Trophoblast cell (in vitro differentiated cells and primary cell): Measurements from ENCODE around the gene CCDC121.
A peak's percentile ranks its signal among the peaks of the same experiment; 100 is the strongest.

Source experiments
- DNase-seq, 2 donors: peaks; one replicate each; pipeline ENCODE4 v3.0.0-alpha.2; 2016
- H2AFZ ChIP-seq: 2 replicates; pipeline ENCODE4 v1.6.1; 2013; ENCODE audit warnings: low read length, moderate library complexity, mild to moderate bottlenecking; ENCODE audit not compliant: insufficient read depth, poor library complexity
- H2AK5ac ChIP-seq: 2 replicates; pipeline ENCODE4 v1.6.1; 2013; ENCODE audit warnings: mild to moderate bottlenecking, low read length
- H2BK120ac ChIP-seq: 2 replicates; pipeline ENCODE4 v1.6.1; 2013; ENCODE audit warnings: low read length, mild to moderate bottlenecking, moderate library complexity; ENCODE audit not compliant: insufficient read depth, poor library complexity
- H2BK12ac ChIP-seq: 2 replicates; pipeline ENCODE4 v1.6.1; 2013; ENCODE audit warnings: mild to moderate bottlenecking, low read length, moderate library complexity
- H2BK5ac ChIP-seq: 2 replicates; pipeline ENCODE4 v1.6.1; 2013; ENCODE audit warnings: low read length, low read depth, moderate library complexity, mild to moderate bottlenecking; ENCODE audit not compliant: poor library complexity
- H3K14ac ChIP-seq: 2 replicates; pipeline ENCODE4 v1.6.1; 2013; ENCODE audit warnings: mild to moderate bottlenecking, low read length
- H3K18ac ChIP-seq: 2 replicates; pipeline ENCODE4 v1.6.1; 2013; ENCODE audit warnings: mild to moderate bottlenecking, low read length
- H3K23ac ChIP-seq: 2 replicates; pipeline ENCODE4 v1.6.1; 2013; ENCODE audit warnings: low read length
- H3K27ac ChIP-seq: 2 replicates; pipeline ENCODE4 v1.5.1; 2013; ENCODE audit warnings: low read depth, mild to moderate bottlenecking, inconsistent platforms, low read length, moderate library complexity
- H3K27me3 ChIP-seq: 2 replicates; pipeline ENCODE4 v1.6.1; 2013; ENCODE audit warnings: inconsistent platforms, mild to moderate bottlenecking, low read length, moderate library complexity; ENCODE audit not compliant: insufficient read depth
- H3K36me3 ChIP-seq, 2 experiments: 1 replicate in 1 of 2; 2 replicates in 1 of 2; pipeline ENCODE4 v1.6.1; 2013; ENCODE audit warnings: low read length in 2 of 2, mild to moderate bottlenecking in 2 of 2, moderate library complexity in 1 of 2; ENCODE audit not compliant: insufficient read depth in 2 of 2, control insufficient read depth in 1 of 2
- H3K4ac ChIP-seq: 2 replicates; pipeline ENCODE4 v1.6.1; 2013; ENCODE audit warnings: low read depth, mild to moderate bottlenecking, low read length, moderate library complexity
- H3K4me1 ChIP-seq, 2 experiments: 1 replicate in 1 of 2; 2 replicates in 1 of 2; pipeline ENCODE4 v1.6.1; 2013; ENCODE audit warnings: low read length in 2 of 2, mild to moderate bottlenecking in 2 of 2, moderate library complexity in 1 of 2; ENCODE audit not compliant: insufficient read depth in 2 of 2, control insufficient read depth in 1 of 2
- H3K4me2 ChIP-seq: 2 replicates; pipeline ENCODE4 v1.6.1; 2013; ENCODE audit warnings: inconsistent platforms, mild to moderate bottlenecking, low read length, moderate library complexity
- H3K4me3 ChIP-seq: 2 replicates; pipeline ENCODE4 v1.5.1; 2013; ENCODE audit warnings: mild to moderate bottlenecking, low read depth, low read length, inconsistent platforms
- H3K79me1 ChIP-seq: one replicate; pipeline ENCODE4 v1.6.1; 2013; ENCODE audit warnings: low read length
- H3K79me2 ChIP-seq: 2 replicates; pipeline ENCODE4 v1.6.1; 2013; ENCODE audit warnings: low read length, mild to moderate bottlenecking; ENCODE audit not compliant: control insufficient read depth, insufficient read depth, poor library complexity
- H3K9ac ChIP-seq: 2 replicates; pipeline ENCODE4 v1.6.1; 2013; ENCODE audit warnings: mild to moderate bottlenecking, low read length
- H3K9me3 ChIP-seq: 2 replicates; pipeline ENCODE4 v1.6.1; 2013; ENCODE audit warnings: low read depth, mild to moderate bottlenecking, control low read depth, inconsistent platforms, low read length; ENCODE audit not compliant: insufficient read depth
- H4K12ac ChIP-seq: 2 replicates; pipeline ENCODE4 v1.6.1; 2013; ENCODE audit warnings: low read depth, mild to moderate bottlenecking, low read length, moderate library complexity
- H4K8ac ChIP-seq: 2 replicates; pipeline ENCODE4 v1.6.1; 2013; ENCODE audit warnings: low read depth, mild to moderate bottlenecking, low read length, moderate library complexity
- H4K91ac ChIP-seq: one replicate; pipeline ENCODE4 v1.6.1; 2013; ENCODE audit warnings: low read depth, mild to moderate bottlenecking, low read length, moderate library complexity
- WGBS: extraction: QIAGEN DNeasy Blood & Tissue Kit; methylation state at CpG from one replicate; pipeline ENCODE4 v1.1.7; 2013; ENCODE audit warnings: missing lambda C conversion rate; ENCODE audit not compliant: insufficient read length, insufficient coverage; ENCODE audit errors: extremely low coverage; 5-methylcytosine and 5-hydroxymethylcytosine counted together

The CCDC121 gene

DNA sequence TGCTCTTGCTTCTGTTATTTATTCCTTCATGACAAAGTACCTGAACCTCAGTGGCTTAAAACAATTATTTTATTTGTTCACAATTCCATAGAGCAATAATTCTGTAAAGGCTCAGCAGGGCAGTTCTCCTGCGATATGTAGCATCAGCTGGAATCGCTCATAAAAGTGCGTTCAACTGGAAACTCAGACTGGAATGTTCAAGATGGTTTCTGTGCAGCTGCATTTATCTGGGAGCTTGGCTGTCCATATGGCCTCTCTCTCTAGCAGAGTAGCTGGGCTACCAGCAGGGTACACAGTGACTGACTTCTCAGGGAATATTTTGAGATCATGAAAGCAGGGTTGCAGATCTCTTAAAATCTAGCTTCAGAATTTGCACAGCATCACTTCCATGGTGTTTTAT, 13.5 kb downstream of the CCDC121 start:
- H3K27me3 ChIP-seq: no peaks in the 10 kb centered on the region
- WGBS: no CpG with 5 or more reads among the region's 3 CpGs

DNA sequence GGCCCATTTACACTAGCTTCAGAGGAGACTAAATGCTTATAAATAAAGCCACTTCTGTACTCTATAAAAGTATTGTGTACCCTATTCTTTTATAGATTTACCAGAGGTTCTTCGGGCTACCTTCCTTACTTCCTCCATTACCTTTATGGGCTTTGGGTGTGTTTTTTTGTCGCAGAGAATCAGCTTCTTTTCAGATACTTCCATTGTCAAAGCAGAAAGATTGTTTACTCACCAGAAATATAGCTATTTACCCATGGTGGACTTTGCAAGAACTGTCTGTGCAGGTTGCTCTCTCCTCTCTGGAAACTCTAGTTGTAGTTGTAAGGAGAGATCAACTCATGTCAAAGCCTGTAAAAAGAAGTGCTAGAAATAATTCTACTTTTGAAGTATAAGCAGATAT, 14.8 kb downstream of the CCDC121 start:
- Histone ChIP-seq H3K36me3 (peaks cover 2 to 17% of the 10 kb centered on the region in 2 experiments), H4K91ac (no peak overlapping the region), H3K27ac (no peak overlapping the region), H3K9ac (no peak overlapping the region), H4K8ac (no peak overlapping the region), H3K18ac (no peak overlapping the region), H3K79me1 (no peaks in the 10 kb centered on the region), H3K14ac (no peak overlapping the region), H3K79me2 (no peaks in the 10 kb centered on the region), H3K9me3 (no peaks in the 10 kb centered on the region), H2BK12ac (no peak overlapping the region), H4K12ac (no peak overlapping the region), H3K27me3 (no peaks in the 10 kb centered on the region), H3K23ac (no peak overlapping the region), H3K4ac (no peak overlapping the region), H2BK5ac (no peak overlapping the region), H2AFZ (no peak overlapping the region), H3K4me1 (no peaks in the 10 kb centered on the region), H3K4me2 (no peak overlapping the region), H2AK5ac (no peak overlapping the region), H2BK120ac (no peak overlapping the region), H3K4me3 (no peak overlapping the region)
- DNase-seq: no peak
- WGBS: no CpG with 5 or more reads among the region's 2 CpGs

More for the DNA sequence above, 13.5 kb downstream of the CCDC121 start:
- H3K79me1 ChIP-seq: no peaks in the 10 kb centered on the region
- no peak overlapping the region for H3K9ac ChIP-seq
- no peak overlapping the region for H4K91ac ChIP-seq
- no peak overlapping the region for H2BK120ac ChIP-seq
- H2AFZ ChIP-seq: no peak overlapping the region
- no peak overlapping the region for H3K4ac ChIP-seq
- no peak overlapping the region for H4K12ac ChIP-seq
- no peak overlapping the region for H2BK12ac ChIP-seq
- H2AK5ac ChIP-seq: no peak overlapping the region
- no peak overlapping the region for H3K4me2 ChIP-seq
- no peak overlapping the region for H3K23ac ChIP-seq
- H3K14ac ChIP-seq: no peak overlapping the region
- H3K79me2 ChIP-seq: no peaks in the 10 kb centered on the region
- H3K4me3 ChIP-seq: no peak overlapping the region
- DNase-seq: no peak
- no peak overlapping the region for H2BK5ac ChIP-seq
- H3K9me3 ChIP-seq: no peaks in the 10 kb centered on the region
- H4K8ac ChIP-seq: no peak overlapping the region
- H3K4me1 ChIP-seq: no peaks in the 10 kb centered on the region
- H3K18ac ChIP-seq: no peak overlapping the region
- H3K27ac ChIP-seq: no peak overlapping the region
- peaks cover 4 to 14% of the 10 kb centered on the region in 2 experiments for H3K36me3 ChIP-seq

DNA sequence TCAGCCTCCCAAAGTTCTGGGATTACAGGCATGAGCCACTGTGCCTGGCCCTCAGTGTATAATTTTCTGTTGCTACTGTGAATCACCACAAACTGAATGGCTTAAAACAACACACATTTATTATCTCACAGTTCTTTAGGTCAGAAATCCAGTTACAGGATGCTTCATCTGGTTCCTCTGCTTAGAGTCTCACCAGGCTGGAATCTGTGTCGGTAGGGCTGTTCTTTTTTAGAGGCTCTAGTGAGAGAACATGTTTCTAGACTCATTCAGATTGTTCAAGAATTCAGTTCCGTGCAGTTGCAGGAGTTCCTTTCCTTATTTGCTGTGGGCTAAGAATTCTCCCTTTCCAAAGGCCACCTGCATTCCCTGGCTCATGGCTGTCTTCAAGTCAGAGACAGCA, 22.2 kb downstream of the CCDC121 start:
- no peak overlapping the region for H4K8ac ChIP-seq
- H2AK5ac ChIP-seq: no peak overlapping the region
- H2BK12ac ChIP-seq: no peak overlapping the region
- H3K79me1 ChIP-seq: no peaks in the 10 kb centered on the region
- H3K4me3 ChIP-seq: no peak overlapping the region
- H3K18ac ChIP-seq: no peak overlapping the region
- H4K91ac ChIP-seq: no peak overlapping the region
- peak; percentile 62 to 77 for DNase-seq
- no peaks in the 10 kb centered on the region for H3K4me1 ChIP-seq
- no CpG with 5 or more reads among the region's 2 CpGs for WGBS
- peaks cover 23 to 24% of the 10 kb centered on the region in 2 experiments for H3K36me3 ChIP-seq
- no peaks in the 10 kb centered on the region for H3K27me3 ChIP-seq
- H2AFZ ChIP-seq: no peak overlapping the region
- no peak overlapping the region for H3K23ac ChIP-seq
- H2BK5ac ChIP-seq: no peak overlapping the region
- H3K27ac ChIP-seq: no peak overlapping the region
- H2BK120ac ChIP-seq: no peak overlapping the region
- no peak overlapping the region for H3K4me2 ChIP-seq
- H3K4ac ChIP-seq: no peak overlapping the region
- no peak overlapping the region for H4K12ac ChIP-seq
- no peaks in the 10 kb centered on the region for H3K79me2 ChIP-seq
- no peaks in the 10 kb centered on the region for H3K9me3 ChIP-seq
- no peak overlapping the region for H3K14ac ChIP-seq
- no peak overlapping the region for H3K9ac ChIP-seq

DNA sequence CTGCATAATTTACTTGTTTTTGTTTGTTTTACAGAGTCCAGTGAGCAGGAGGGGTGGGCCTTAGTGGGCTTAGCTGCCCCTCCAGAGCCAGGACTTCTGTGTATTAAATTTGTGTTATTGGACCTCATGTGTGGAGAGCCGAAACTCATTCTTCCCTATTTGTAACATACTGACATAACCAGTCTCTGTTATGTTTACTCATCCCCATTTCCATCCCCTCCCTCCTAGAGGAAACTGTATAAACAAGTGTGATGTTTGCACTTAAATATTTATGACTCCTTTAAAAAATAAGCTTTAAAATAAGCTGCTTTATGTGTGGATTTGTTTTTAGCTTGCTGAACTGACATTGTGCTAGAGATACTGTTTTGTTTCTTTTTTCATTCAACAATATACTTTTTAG, 32.2 kb downstream of the CCDC121 start:
- peaks cover 13% of the 10 kb centered on the region for H3K9me3 ChIP-seq
- H4K8ac ChIP-seq: no peak overlapping the region
- no peak for DNase-seq
- H3K14ac ChIP-seq: no peak overlapping the region
- no peak overlapping the region for H2AFZ ChIP-seq
- no peaks in the 10 kb centered on the region for H3K79me1 ChIP-seq
- H3K18ac ChIP-seq: no peak overlapping the region
- WGBS: no CpG with 5 or more reads among the region's 1 CpG
- no peak overlapping the region for H2BK120ac ChIP-seq
- H2BK5ac ChIP-seq: no peak overlapping the region
- H3K4ac ChIP-seq: no peak overlapping the region
- H3K27ac ChIP-seq: no peak overlapping the region
- no peak overlapping the region for H3K23ac ChIP-seq
- H2BK12ac ChIP-seq: no peak overlapping the region
- H4K91ac ChIP-seq: no peak overlapping the region
- no peak overlapping the region for H3K4me2 ChIP-seq
- peaks cover 7 to 16% of the 10 kb centered on the region in 2 experiments for H3K36me3 ChIP-seq
- no peak overlapping the region for H3K4me3 ChIP-seq
- no peak overlapping the region for H3K9ac ChIP-seq
- no peaks in the 10 kb centered on the region for H3K79me2 ChIP-seq
- no peaks in the 10 kb centered on the region for H3K4me1 ChIP-seq
- H4K12ac ChIP-seq: no peak overlapping the region
- H2AK5ac ChIP-seq: no peak overlapping the region
- no peaks in the 10 kb centered on the region for H3K27me3 ChIP-seq
